Adipose tissue (tissue), 3 donors: ENCODE measurements around the gene PDIA6. TPM values are rescaled to one million over a fixed set of nuclear protein-coding genes. Genes with fewer than 3 reads are reported as not detected.

Experiments
- H3K27ac ChIP-seq: one replicate; pipeline ENCODE4 v1.5.1; 2013; ENCODE audit warnings: low read depth, low read length
- WGBS, 3 donors: extraction: QIAGEN DNeasy Blood & Tissue Kit; methylation state at CpG; one replicate each; pipeline ENCODE4 v1.1.7; 2013; 5-methylcytosine and 5-hydroxymethylcytosine counted together
- polyA plus RNA-seq, 3 donors: library from polyadenylated mRNA; stranded (reverse); fragments of 200-250 nt; gene quantifications; one replicate each; pipeline ENCODE4 v1.2.3, GENCODE V29; 2013
- donor health status: healthy with polysubstance abuse.
- donor health status: Bipolar disorder and iron deficiency.
- donor health status: healthy.

Gene PDIA6
- polyA plus RNA-seq, 3 donors: 71.5 to 164 (median 124) TPM

DNA sequence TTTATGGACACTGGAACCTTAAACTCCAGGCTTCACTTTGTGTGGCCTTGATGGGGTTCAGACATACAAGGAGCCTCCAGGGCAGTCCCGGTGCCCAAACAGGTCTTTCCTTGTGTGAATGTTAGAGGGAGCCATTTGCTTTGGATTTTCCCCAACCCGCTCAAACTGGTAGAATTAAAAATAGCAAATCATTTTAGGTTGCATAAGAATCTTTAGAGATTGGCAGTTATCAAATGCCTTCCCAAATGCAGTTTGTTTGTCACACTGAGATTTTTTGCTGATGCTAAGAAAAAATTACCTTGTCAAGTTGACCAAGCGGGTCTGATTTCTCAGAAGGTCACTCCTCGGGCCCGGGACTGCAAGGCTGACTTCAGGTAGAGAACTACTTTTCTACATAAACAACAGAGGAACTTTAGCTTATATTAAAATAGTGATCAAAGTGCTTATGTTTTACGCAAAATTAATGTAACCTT, 54.7 kb downstream of the PDIA6 start:
- H3K27ac ChIP-seq: no peak overlapping the region
- 78 to 91% (median 88%) methylated on average over 6 of the region's 6 CpGs for WGBS, 3 donors

- 67 to 73% (median 67%) methylated on average over 7 of the region's 7 CpGs for WGBS, 3 donors
- no peak overlapping the region for H3K27ac ChIP-seq
Measured at GRCh38 chr2:10755621-10756020, 57.0 kb downstream of the PDIA6 start.

DNA sequence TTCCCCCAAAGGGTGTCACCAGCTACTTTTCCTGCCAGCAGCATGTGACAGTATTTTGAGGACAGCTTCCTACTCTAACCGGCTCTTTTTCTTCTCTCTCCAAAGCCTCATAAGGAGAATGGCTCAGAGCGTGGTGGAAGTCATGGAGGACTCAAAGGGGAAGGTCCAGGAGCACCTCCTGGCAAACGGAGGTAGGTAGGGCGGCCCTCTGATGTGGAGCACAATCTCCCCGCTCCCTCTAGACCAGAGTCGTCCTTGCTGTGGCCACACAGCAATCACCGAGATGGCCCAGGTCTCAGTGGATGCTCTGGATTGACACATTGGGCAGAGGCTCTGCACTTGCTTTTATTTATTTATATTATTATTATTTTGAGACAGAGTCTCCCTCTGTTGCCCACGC, 58.7 kb downstream of the PDIA6 start:
- H3K27ac ChIP-seq: no peak overlapping the region
- WGBS, 3 donors: 79 to 87% (median 87%) methylated on average over 8 of the region's 8 CpGs

GRCh38 chr2:10753156-10753555, 59.4 kb downstream of the PDIA6 start:
- H3K27ac ChIP-seq: no peak overlapping the region
- 73 to 78% (median 77%) methylated on average over 7 of the region's 7 CpGs for WGBS, 3 donors

DNA sequence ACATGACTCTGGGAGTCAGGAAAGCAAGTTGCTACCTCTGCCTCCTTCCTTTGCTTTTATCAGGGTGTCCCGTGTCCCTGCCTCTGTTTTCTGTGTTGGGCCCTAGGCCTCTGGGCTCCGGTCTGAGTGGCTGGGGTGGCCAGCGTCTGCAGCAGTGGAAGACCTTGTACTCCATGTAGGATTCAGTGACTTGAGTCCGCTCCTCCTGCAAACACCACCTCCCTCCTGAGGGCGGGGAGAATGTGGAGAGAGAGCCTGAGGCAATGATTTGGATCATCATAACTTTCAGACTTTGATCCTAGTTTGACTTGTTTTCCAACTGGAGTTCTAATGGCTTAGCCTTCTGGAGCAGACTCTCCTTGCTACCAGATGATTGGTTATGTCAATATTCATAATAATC, 60.3 kb downstream of the PDIA6 start:
- 85 to 89% (median 85%) methylated on average over 5 of the region's 5 CpGs for WGBS, 3 donors
- H3K27ac ChIP-seq: no peak overlapping the region

GRCh38 chr2:10750610-10751009, 62.0 kb downstream of the PDIA6 start:
- no peak overlapping the region for H3K27ac ChIP-seq
- WGBS, 3 donors: 78 to 85% (median 84%) methylated on average over 6 of the region's 6 CpGs

DNA sequence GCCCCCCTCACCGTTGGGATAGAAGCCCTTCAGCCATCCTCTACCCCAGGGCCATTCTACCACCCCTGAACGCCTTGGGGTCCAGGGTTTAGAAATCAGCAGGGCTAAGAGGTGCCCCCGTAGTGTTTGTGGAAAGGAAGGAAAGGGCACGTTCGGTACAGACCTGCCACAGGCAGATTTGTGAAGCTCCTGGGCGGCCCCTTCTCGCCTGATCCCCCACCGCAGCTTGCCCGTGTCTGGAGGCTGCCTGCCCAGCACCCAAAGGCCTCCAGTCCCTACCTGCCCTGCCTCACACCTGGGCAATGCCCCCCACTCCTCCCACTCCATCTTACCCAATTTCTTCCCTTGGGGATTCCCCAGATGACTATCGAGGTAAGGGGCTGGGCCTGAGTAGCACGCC, 69.9 kb downstream of the PDIA6 start:
- WGBS, 3 donors: 84 to 86% (median 84%) methylated on average over 11 of the region's 11 CpGs

DNA sequence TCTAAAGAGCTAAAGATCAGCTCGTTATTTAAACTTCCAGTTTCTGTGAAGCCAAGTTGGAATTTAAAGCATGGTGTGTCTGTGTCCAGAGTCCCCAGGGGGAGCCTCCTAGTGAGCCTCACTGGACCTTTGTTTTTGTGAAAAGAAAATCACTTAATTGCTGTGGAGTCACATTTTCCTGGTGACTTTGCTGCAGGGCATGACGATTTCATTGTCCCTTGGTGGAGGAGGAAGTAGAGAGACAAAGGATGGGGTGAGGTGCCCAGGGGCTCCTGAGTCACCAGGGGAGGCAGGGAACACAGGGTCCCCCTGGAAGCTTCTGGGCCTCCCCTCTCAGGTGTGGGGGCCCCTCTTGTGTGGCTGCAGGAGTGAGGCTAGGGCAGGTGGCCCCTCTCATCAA, 71.4 kb downstream of the PDIA6 start:
- no peak overlapping the region for H3K27ac ChIP-seq
- WGBS, 3 donors: 38 to 71% (median 55%) methylated on average over 2 of the region's 2 CpGs

More for the DNA sequence above, 69.9 kb downstream of the PDIA6 start:
- no peak overlapping the region for H3K27ac ChIP-seq

- no peak overlapping the region for H3K27ac ChIP-seq
- WGBS, 3 donors: 63 to 84% (median 81%) methylated on average over 3 of the region's 3 CpGs
Measured at GRCh38 chr2:10740226-10740625, 72.4 kb downstream of the PDIA6 start.

GRCh38 chr2:10738192-10738591, 74.4 kb downstream of the PDIA6 start:
- 84 to 88% (median 85%) methylated on average over 6 of the region's 6 CpGs for WGBS, 3 donors
- H3K27ac ChIP-seq: no peak overlapping the region

DNA sequence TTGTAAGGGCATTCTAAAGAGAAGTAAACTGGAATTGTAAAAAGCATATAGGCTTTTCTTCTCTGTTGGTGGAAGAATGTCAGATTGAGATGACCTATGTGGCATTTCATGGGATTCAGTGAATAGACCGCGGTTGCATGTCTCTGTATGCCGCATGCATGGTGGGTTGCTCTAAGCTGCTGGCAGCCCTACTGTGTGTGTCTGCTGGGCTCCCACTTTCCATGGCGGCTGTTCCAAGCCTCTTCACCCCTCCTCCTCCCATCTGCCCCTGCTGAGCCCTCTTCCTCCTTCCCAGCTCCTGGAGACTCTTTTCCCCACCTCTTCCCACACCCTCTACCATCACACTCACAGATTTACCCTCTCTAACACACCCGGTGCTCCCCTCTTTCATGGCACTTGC, 78.6 kb downstream of the PDIA6 start:
- WGBS, 3 donors: 87 to 90% (median 90%) methylated on average over 5 of the region's 5 CpGs
- no peak overlapping the region for H3K27ac ChIP-seq

- 48 to 64% (median 63%) methylated on average over 6 of the region's 6 CpGs for WGBS, 3 donors
- no peak overlapping the region for H3K27ac ChIP-seq
Measured at GRCh38 chr2:10733566-10733925, 79.0 kb downstream of the PDIA6 start.

Other genes starting within 250 kb of the PDIA6 start
- 10 to 100 TPM in 2 of 3 donors, 1 to 10 TPM in 1; 8.5 to 17.3 (median 16.1) TPM for gene NOL10, start 122.8 kb downstream of the PDIA6 start, polyA plus RNA-seq
- 1 to 10 TPM in 1 of 3 donors, under 1 TPM in 2; 0.79 to 1.7 (median 0.82) TPM for gene ATP6V1C2, start 91.2 kb downstream of the PDIA6 start, polyA plus RNA-seq
- gene KCNF1, start 99.1 kb upstream of the PDIA6 start, polyA plus RNA-seq: under 1 TPM in 2 of 3 donors, not detected in 1; 0.03 to 0.93 TPM